Ascending aorta (tissue), 2 donors: ENCODE measurements around the gene SIMC1. TPM values are rescaled to one million over a fixed set of nuclear protein-coding genes. Genes with fewer than 3 reads are reported as not detected.
A peak's percentile ranks its signal among the peaks of the same experiment; 100 is the strongest.

Experiments used
- DNase-seq, 2 donors: peaks; one replicate each; pipeline ENCODE4 v3.0.0-alpha.2; 2019; ENCODE audit warnings: low spot score in 2 of 2
- H3K27ac ChIP-seq, 2 donors: fragments of 200-600 bp; sonication (generic); one replicate each; pipeline ENCODE4 v1.5.1; 2016 to 2017; ENCODE audit warnings: mild to moderate bottlenecking in 1 of 2
- H3K27me3 ChIP-seq: fragments of 200-600 bp; sonication (generic); one replicate; pipeline ENCODE4 v1.5.1; 2017
- H3K36me3 ChIP-seq, 2 donors: fragments of 200-600 bp; sonication (generic); one replicate each; pipeline ENCODE4 v1.5.1; 2016
- H3K4me1 ChIP-seq, 2 donors: fragments of 200-600 bp; sonication (generic); one replicate each; pipeline ENCODE4 v1.5.1; 2016 to 2017; ENCODE audit warnings: mild to moderate bottlenecking in 1 of 2
- H3K4me3 ChIP-seq, 2 donors: fragments of 200-600 bp; sonication (generic); one replicate each; pipeline ENCODE4 v1.5.1; 2016 to 2017; ENCODE audit warnings: mild to moderate bottlenecking in 1 of 2
- H3K9me3 ChIP-seq, 2 donors: fragments of 200-600 bp; sonication (generic); one replicate each; pipeline ENCODE4 v1.5.1; 2016
- intact Hi-C: fragments of 100-400 bp; cut with DNase I; formaldehyde crosslinking; loops from one replicate; pipeline ENCODE4 v1.15.1; 2023
- total RNA-seq: library from RNA; depleted of rRNA; stranded (reverse); fragments of >200 nt; gene quantifications from one replicate; pipeline ENCODE4 v1.1.0, GENCODE V29; 2016
- TF ChIP-seq, protein P1 (sequence below), 3 experiments: fragments of 200-600 bp in 2 of 3; fragments of 450-650 bp in 1 of 3; sonication (generic) in 2 of 3; IDR thresholded peaks; one replicate each; pipeline ENCODE4 v1.5.1; 2016 to 2019; ENCODE audit warnings: antibody characterized with exemption in 3 of 3, mild to moderate bottlenecking in 1 of 3, moderate library complexity in 1 of 3

The SIMC1 gene
- total RNA-seq, 1 donor from 2014 or later, result 3.7 TPM

DNA sequence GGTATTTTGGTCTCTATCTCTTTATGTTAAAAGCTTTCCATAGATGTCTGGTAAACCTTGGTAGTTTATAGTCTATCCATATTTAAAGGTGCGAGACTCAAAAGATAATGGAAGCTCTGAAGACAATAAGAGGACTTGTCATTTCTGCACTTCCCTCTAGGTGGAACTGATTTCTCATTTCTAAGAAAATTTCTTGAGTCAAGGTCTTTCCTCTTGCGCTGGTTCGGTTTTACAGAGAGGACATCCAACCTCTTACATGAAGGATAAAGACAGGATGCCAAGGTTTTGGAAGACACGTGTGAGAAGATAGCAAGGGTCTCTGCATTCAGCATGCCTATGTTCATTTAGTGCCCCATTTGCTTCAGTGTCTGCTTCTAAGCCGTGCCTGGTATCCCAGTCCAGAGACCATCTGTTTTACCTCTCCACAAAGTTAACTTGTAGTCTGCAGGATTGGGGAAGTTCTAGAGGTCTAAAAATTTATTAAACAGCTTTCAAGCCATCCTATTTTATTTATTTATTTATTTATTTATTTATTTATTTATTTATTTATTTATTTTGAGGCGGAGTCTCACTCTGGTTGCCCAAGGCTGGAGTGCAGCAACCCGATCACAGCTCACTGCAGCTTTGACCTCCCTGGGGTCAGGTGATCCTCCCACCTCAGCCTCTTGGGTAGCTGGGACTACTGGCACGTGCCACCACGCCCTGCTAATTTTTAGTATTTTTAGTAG, 81.8 kb downstream of the SIMC1 start:
- H3K9me3 ChIP-seq, result no peaks in the 10 kb centered on the region
- H3K36me3 ChIP-seq, result peaks cover 11 to 23% of the 10 kb centered on the region in 2 donors
- intact Hi-C loops, result no loop called here
- TF ChIP-seq, protein P1, sequence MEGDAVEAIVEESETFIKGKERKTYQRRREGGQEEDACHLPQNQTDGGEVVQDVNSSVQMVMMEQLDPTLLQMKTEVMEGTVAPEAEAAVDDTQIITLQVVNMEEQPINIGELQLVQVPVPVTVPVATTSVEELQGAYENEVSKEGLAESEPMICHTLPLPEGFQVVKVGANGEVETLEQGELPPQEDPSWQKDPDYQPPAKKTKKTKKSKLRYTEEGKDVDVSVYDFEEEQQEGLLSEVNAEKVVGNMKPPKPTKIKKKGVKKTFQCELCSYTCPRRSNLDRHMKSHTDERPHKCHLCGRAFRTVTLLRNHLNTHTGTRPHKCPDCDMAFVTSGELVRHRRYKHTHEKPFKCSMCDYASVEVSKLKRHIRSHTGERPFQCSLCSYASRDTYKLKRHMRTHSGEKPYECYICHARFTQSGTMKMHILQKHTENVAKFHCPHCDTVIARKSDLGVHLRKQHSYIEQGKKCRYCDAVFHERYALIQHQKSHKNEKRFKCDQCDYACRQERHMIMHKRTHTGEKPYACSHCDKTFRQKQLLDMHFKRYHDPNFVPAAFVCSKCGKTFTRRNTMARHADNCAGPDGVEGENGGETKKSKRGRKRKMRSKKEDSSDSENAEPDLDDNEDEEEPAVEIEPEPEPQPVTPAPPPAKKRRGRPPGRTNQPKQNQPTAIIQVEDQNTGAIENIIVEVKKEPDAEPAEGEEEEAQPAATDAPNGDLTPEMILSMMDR (IDR thresholded peaks at IDR 0.05), result peak in 1 of 3 experiments; percentile 18
- no peaks in the 10 kb centered on the region for H3K4me1 ChIP-seq
- no peak overlapping the region for H3K4me3 ChIP-seq
- no peaks in the 10 kb centered on the region for H3K27me3 ChIP-seq
- no peak overlapping the region for H3K27ac ChIP-seq
- no peak for DNase-seq

DNA sequence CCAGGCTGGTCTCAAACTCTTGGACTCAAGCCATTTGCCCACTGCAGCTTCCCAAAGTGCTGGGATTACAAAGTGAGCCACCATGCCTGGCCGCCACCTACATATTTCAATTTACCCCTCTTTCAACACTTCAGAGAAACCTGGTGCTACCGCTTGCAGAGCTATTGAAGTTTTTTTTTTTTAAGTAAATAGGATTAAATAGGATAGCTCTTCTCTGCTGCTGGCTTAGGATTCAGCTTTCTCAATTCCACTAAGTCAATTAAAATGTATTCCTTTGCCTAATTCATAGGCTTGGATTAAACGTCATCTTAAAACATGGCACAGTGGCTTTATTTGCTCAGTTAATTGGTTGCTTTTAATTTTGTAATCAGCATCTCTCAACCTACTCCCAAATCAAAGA, 82.4 kb downstream of the SIMC1 start:
- peaks cover 10 to 19% of the 10 kb centered on the region in 2 donors for H3K36me3 ChIP-seq
- intact Hi-C loops, result no loop called here
- no peak overlapping the region for H3K4me3 ChIP-seq
- no peak overlapping the region for H3K27ac ChIP-seq
- no peak for DNase-seq
- H3K27me3 ChIP-seq, result no peaks in the 10 kb centered on the region
- H3K9me3 ChIP-seq, result no peaks in the 10 kb centered on the region
- TF ChIP-seq, protein P1 (IDR thresholded peaks at IDR 0.05), result no peak
- no peaks in the 10 kb centered on the region for H3K4me1 ChIP-seq

DNA sequence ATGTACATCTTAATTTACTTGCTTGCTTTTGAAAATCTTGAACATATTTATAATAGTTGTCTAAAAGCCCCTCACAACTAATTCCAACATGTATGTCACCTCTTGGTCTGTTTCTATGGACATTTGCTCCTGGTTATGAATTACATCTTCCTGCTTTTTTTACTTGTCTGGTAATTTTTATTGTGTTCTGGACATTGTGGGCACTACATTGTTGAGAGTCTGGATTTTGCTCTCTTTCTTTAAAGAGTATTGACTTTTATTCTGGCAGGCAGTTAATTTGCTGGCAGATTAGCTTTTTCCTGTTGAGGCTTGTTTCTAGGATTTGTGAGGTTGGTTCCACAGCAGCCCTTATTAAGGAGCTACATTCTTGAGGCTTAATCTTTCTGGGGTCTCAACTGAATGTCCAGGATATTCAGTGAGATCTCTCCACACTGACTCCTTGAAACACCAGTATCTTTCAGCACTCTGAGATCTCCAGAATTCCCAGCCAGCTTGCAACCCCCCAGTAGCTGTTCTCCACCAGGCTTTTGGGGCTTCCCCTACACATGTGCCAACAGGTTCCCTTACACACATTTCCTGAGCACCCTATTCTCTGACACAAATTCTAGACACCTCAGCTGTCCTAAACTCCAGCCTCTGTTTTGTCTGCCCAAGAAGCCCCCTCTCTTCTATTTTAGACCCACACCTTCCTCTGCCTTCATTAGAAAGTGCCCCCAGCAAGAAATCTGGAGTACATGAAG, 96.0 kb downstream of the SIMC1 start:
- Histone ChIP-seq H3K27ac (no peak overlapping the region), H3K36me3 (peaks cover 9 to 14% of the 10 kb centered on the region in 2 donors), H3K9me3 (no peaks in the 10 kb centered on the region), H3K4me3 (no peak overlapping the region), H3K27me3 (no peaks in the 10 kb centered on the region), H3K4me1 (no peaks in the 10 kb centered on the region)
- DNase-seq, result no peak
- intact Hi-C loops, result no loop called here
- TF ChIP-seq, protein P1 (IDR thresholded peaks at IDR 0.05), result no peak

DNA sequence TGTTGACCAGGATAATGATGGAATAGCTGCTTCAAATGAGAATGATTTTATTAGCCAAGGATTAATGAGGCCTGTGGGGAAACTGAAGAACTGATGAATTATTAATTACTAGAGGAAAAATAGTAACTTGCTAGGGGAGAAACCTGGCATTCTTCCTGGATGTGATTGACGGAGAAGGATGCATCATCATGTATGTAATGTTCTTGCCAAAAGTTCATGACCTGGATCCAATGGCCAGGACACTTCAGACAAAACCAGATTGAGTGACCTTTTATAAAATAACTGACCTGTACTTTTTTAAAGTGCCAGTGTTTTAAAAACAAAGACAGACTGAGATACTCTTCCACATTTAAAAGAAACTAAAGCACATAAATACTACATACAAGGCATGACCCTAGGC, 99.7 kb downstream of the SIMC1 start:
- Histone ChIP-seq H3K27ac (no peak overlapping the region), H3K4me1 (no peaks in the 10 kb centered on the region), H3K4me3 (no peak overlapping the region), H3K9me3 (no peaks in the 10 kb centered on the region), H3K27me3 (no peaks in the 10 kb centered on the region), H3K36me3 (peaks cover 9 to 14% of the 10 kb centered on the region in 2 donors)
- no peak for DNase-seq
- intact Hi-C loops, result no loop called here
- TF ChIP-seq, protein P1 (IDR thresholded peaks at IDR 0.05), result no peak

DNA sequence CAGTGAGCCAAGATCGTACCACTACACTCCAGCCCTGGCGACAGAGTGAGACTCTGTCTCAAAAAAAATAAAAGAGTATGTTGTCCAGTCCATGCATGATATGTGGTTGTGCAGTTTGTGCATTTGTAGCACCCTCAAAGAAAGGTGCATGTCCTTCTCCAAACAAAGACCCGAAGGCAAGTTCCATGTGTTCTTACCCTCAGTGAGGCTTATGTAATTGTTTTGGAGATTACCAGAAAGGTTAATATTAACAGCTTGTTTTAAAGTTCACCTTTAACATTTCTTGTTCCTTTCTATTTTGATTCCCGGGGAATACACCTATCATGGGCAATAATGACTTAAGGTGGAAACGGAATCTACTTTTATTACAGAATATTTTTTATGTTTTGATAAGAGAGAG, 101.1 kb downstream of the SIMC1 start:
- peaks cover 9 to 18% of the 10 kb centered on the region in 2 donors for H3K36me3 ChIP-seq
- intact Hi-C loops, result no loop called here
- TF ChIP-seq, protein P1 (IDR thresholded peaks at IDR 0.05), result no peak

More for the DNA sequence above, 101.1 kb downstream of the SIMC1 start:
- no peaks in the 10 kb centered on the region for H3K27me3 ChIP-seq
- no peaks in the 10 kb centered on the region for H3K9me3 ChIP-seq
- no peak for DNase-seq
- no peaks in the 10 kb centered on the region for H3K4me1 ChIP-seq
- no peak overlapping the region for H3K4me3 ChIP-seq
- H3K27ac ChIP-seq, result no peak overlapping the region
